Dedifferentiated amniotic fluid mesenchymal stem cell (primary cell): ENCODE measurements around the gene OSTC.

Source experiments
- DNase-seq: peaks from one replicate; pipeline ENCODE4 v3.0.0-alpha.2; 2016; ENCODE audit errors: extremely low spot score

Gene OSTC

GRCh38 chr4:108714880-108715279 lies 64.5 kb downstream of the OSTC start:
- DNase-seq, result no peak

DNA sequence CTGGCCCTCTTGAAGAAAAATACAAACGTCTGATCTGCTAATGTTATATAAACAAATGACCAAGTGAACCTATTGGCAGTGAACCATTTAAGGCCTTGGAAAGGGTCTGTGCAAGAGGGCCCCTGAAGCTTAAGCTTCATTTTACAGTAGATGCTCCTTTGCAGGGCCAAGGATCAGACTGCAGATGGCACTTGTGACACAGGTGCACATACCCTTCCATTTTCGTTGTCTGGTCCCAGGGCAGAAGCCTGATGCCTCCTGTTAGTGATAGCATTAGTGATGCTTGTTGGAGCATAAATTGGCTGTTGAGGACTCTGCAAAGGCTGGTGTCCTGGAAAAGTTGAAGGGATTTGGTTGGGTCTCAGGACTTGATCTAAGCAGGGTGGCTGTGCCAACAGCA lies 65.9 kb downstream of the OSTC start:
- DNase-seq, result no peak

GRCh38 chr4:108717386-108717785 lies 67.0 kb downstream of the OSTC start:
- DNase-seq, result no peak
